ENCODE data around the gene PPP2R1B. TPM values are rescaled to one million over a fixed set of nuclear protein-coding genes. Genes with fewer than 3 reads are reported as not detected.

PPP2R1B gene
- total and polyA plus RNA-seq, 12 donors: 5.8 to 16.8 (median 10.7) TPM

DNA sequence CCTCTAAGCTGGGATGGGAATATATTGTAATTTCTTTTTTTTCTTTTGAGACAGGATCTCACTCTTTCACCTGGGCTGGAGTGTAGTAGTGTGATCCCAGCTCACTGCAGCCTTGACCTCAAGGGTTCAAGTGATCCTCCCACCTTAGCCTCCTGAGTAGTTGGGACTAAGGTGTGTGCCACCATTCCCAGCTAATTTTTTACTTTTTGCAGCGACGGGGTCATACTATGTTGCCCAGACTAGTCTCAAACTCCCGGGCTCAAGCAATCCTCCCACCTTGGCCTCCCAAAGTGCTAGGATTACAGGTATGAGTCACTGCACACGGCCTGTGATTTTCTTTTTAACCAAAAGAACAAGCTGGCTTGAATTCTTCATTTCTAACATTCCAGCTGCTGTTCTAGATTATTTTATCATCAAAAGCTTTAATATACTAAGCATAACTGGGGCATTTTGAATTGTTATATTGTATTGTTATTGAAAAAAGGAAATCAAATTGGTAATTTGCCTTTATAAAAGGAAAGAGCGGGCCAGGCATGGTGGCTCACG lies 26.8 kb upstream of the PPP2R1B start:
- Histone ChIP-seq H3K27me3 (no peaks in the 10 kb centered on the region), H3K4me3 (no peak overlapping the region), H3K9me3 (peaks cover 0 to 12% (median 0%) of the 10 kb centered on the region in 11 donors), H3K4me1 (peaks cover 0 to 20% (median 4%) of the 10 kb centered on the region in 9 donors), H3K27ac (peak overlapping the region in 6 of 10 donors; percentile 2 to 60 (median 50)), H3K36me3 (peaks cover 0 to 28% (median 0%) of the 10 kb centered on the region in 9 donors)
- ATAC-seq (no peak), DNase-seq (no peak)
- WGBS, 2 donors: 93 to 94% methylated on average over 6 of the region's 6 CpGs
- intact Hi-C loops (cut with DNase I): no loop called here
- TF ChIP-seq, protein P1, sequence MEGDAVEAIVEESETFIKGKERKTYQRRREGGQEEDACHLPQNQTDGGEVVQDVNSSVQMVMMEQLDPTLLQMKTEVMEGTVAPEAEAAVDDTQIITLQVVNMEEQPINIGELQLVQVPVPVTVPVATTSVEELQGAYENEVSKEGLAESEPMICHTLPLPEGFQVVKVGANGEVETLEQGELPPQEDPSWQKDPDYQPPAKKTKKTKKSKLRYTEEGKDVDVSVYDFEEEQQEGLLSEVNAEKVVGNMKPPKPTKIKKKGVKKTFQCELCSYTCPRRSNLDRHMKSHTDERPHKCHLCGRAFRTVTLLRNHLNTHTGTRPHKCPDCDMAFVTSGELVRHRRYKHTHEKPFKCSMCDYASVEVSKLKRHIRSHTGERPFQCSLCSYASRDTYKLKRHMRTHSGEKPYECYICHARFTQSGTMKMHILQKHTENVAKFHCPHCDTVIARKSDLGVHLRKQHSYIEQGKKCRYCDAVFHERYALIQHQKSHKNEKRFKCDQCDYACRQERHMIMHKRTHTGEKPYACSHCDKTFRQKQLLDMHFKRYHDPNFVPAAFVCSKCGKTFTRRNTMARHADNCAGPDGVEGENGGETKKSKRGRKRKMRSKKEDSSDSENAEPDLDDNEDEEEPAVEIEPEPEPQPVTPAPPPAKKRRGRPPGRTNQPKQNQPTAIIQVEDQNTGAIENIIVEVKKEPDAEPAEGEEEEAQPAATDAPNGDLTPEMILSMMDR (IDR thresholded peaks at IDR 0.05): no peak

DNA sequence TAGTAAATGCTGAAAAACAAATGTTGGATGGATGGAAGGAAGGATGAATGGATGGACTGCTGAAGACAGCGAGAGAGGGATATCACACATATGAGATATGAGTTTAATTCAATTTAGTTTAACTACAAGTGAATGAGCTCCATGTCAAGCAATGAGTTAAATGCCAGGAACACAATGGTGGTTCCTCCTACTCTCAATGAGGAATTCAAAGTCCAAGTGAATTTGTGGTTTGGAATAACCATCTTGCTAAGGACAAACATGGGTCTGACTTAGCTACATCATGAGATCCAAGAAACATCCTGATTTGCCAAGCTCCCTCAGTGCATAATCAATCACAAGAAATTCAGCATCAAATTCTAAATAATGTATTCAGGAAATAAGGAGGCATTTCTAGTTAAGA lies 26.1 kb upstream of the PPP2R1B start:
- H3K4me1 ChIP-seq: peaks cover 0 to 24% (median 9%) of the 10 kb centered on the region in 9 donors
- H3K27ac ChIP-seq: no peak overlapping the region
- ATAC-seq (no peak), DNase-seq (no peak)
- 100% methylated on average over 1 of the region's 1 CpG for WGBS, 2 donors
- H3K27me3 ChIP-seq: no peaks in the 10 kb centered on the region
- peaks cover 0 to 6% (median 0%) of the 10 kb centered on the region in 11 donors for H3K9me3 ChIP-seq
- TF ChIP-seq, protein P1 (IDR thresholded peaks at IDR 0.05): no peak
- H3K36me3 ChIP-seq: peaks cover 0 to 33% (median 0%) of the 10 kb centered on the region in 9 donors
- intact Hi-C loops (cut with DNase I): no loop called here
- no peak overlapping the region for H3K4me3 ChIP-seq

DNA sequence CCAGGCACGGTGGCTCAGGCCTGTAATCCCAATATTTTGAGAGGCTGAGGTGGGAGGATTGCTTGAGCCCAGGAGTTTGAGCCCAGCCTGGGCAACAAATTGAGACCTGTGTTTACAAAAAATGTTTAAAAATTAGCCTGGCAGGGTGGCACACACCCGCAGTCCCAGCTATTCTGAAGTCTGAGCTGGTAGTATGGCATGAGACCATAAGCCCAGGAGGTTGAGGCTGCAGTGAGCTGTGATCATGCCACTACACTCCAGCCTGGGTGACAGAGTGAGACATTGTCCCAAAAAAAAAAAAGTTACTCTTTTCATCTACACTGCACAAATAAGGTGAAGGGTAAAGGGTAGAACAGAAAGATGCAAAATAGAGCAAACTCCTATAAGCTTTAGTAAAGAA lies 22.3 kb upstream of the PPP2R1B start:
- peak in 6 of 8 donors; percentile 14 to 43 (median 28) for ATAC-seq

DNA sequence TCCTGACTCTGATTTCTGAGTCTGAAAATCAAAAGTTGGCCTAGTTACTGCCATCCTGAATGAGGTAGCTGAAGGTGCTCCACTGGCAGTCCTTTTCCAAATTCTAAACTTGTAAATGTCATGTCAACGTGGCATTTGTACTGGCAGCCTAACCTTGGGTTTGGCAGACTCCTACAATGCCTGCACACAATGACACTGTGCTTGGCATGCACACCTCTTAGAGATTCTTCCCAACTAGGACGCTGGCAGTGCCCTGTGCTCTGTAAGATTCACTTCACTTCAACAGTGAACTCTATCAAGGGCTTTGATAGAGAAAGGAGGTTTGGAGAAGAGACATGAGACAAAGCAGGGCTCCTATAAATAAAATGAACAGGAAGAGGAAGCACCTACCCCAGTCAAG lies 21.9 kb upstream of the PPP2R1B start:
- TF ChIP-seq, protein P1 (IDR thresholded peaks at IDR 0.05): no peak
- no peak overlapping the region for H3K4me3 ChIP-seq
- ATAC-seq: peak; percentile 92 to 98 (median 94)
- no peaks in the 10 kb centered on the region for H3K9me3 ChIP-seq
- peaks cover 0 to 62% (median 0%) of the 10 kb centered on the region in 9 donors for H3K36me3 ChIP-seq
- intact Hi-C loops (cut with DNase I): loop anchor here in 2 of 10 donors (5.0 to 10.0 kb wide), 2 partner anchors 44 to 57 kb away; no protein-coding TSS in a partner anchor
- H3K27me3 ChIP-seq: no peaks in the 10 kb centered on the region
- 47 to 59% methylated on average over 2 of the region's 2 CpGs for WGBS, 2 donors
- H3K27ac ChIP-seq: peak overlapping the region; percentile 65 to 94 (median 86)
- DNase-seq: peak; percentile 36 to 77
- peaks cover 0 to 51% (median 12%) of the 10 kb centered on the region in 9 donors for H3K4me1 ChIP-seq

More for the DNA sequence above, 22.3 kb upstream of the PPP2R1B start:
- intact Hi-C loops (cut with DNase I): loop anchor here in 2 of 10 donors (5.0 to 10.0 kb wide), 2 partner anchors 44 to 56 kb away; no protein-coding TSS in a partner anchor
- TF ChIP-seq, protein P1 (IDR thresholded peaks at IDR 0.05): no peak
- no peaks in the 10 kb centered on the region for H3K9me3 ChIP-seq
- H3K27me3 ChIP-seq: no peaks in the 10 kb centered on the region
- peaks cover 0 to 60% (median 0%) of the 10 kb centered on the region in 9 donors for H3K36me3 ChIP-seq
- DNase-seq: no peak
- no peak overlapping the region for H3K4me3 ChIP-seq
- WGBS, 2 donors: 40 to 60% methylated on average over 2 of the region's 2 CpGs
- peak overlapping the region; percentile 65 to 94 (median 86) for H3K27ac ChIP-seq
- H3K4me1 ChIP-seq: peaks cover 0 to 51% (median 12%) of the 10 kb centered on the region in 9 donors
